IMR-90 (cell line): ENCODE measurements around the gene NAV2. TPM values are rescaled to one million over a fixed set of nuclear protein-coding genes. Genes with fewer than 3 reads are reported as not detected.

ENCODE experiments used
- ATAC-seq: fragments of 200-7000 bp; cut with Tn5 transposase; 2 replicates; pipeline ENCODE4 v1.9.1; 2020; ENCODE audit warnings: low read depth, mild to moderate bottlenecking, moderate library complexity
- BruUV-seq: library from RNA; stranded (reverse); fragments of 400-500 nt; replicated peaks from 2 replicates; lab custom pipeline; 2021; lab: Mats Ljungman, UMichigan
- CTCF ChIA-PET: fragments of 300-600 bp; formaldehyde crosslinking; extraction: SDS; loops from one replicate; lab custom pipeline; 2021; ENCODE audit warnings: antibody characterized with exemption; lab: Yijun Ruan, JAX
- POLR2A ChIA-PET: fragments of 300-600 bp; sonication (Branson Sonifier 250); formaldehyde crosslinking; loops from one replicate; lab custom pipeline; 2022; ENCODE audit warnings: antibody characterized with exemption; ENCODE audit not compliant: unreplicated experiment; lab: Charles Lee
- DNase-seq: peaks from one replicate; pipeline ENCODE4 v3.0.0; 2013
- H2AFZ ChIP-seq: replicated peaks from 2 replicates; pipeline ENCODE3; 2013; ENCODE audit warnings: low read length, mild to moderate bottlenecking; ENCODE audit not compliant: poor library complexity
- H2AK5ac ChIP-seq: 2 replicates; pipeline ENCODE4 v1.6.1; 2013; ENCODE audit warnings: low read depth, low read length, inconsistent platforms
- H2AK9ac ChIP-seq: replicated peaks from 2 replicates; pipeline ENCODE3; 2013; ENCODE audit warnings: mild to moderate bottlenecking, low read depth, low read length, moderate library complexity; ENCODE audit not compliant: poor library complexity
- H2BK120ac ChIP-seq: 2 replicates; pipeline ENCODE4 v1.6.1; 2013; ENCODE audit warnings: low read depth, low read length, inconsistent platforms
- H2BK15ac ChIP-seq: 3 replicates; pipeline ENCODE4 v1.6.1; 2013; ENCODE audit warnings: low read depth, low read length, inconsistent platforms
- H2BK20ac ChIP-seq: 2 replicates; pipeline ENCODE4 v1.6.1; 2013; ENCODE audit warnings: low read depth, mild to moderate bottlenecking, inconsistent platforms, low read length, moderate library complexity
- H2BK5ac ChIP-seq: 2 replicates; pipeline ENCODE4 v1.6.1; 2013; ENCODE audit warnings: mild to moderate bottlenecking, low read depth, low read length, inconsistent platforms; ENCODE audit not compliant: poor library complexity, severe bottlenecking
- H3K14ac ChIP-seq: replicated peaks from 2 replicates; pipeline ENCODE4 v1.6.1; 2013; ENCODE audit warnings: low read depth, low read length, inconsistent platforms
- H3K18ac ChIP-seq: 2 replicates; pipeline ENCODE4 v1.6.1; 2013; ENCODE audit warnings: low read depth, low read length, control low read depth
- H3K23ac ChIP-seq: 2 replicates; pipeline ENCODE4 v1.6.1; 2013; ENCODE audit warnings: low read depth, low read length, inconsistent platforms
- H3K27ac ChIP-seq: 2 replicates; pipeline ENCODE4 v1.5.1; 2013; ENCODE audit warnings: mild to moderate bottlenecking, control low read depth, low read length; ENCODE audit not compliant: insufficient read depth
- H3K27me3 ChIP-seq: 2 replicates; pipeline ENCODE4 v1.6.1; 2013; ENCODE audit warnings: low read length; ENCODE audit not compliant: control insufficient read depth, insufficient read depth
- H3K36me3 ChIP-seq: 2 replicates; pipeline ENCODE4 v1.6.1; 2013; ENCODE audit warnings: low read length, mixed read lengths; ENCODE audit not compliant: control insufficient read depth, insufficient read depth
- H3K4ac ChIP-seq: 2 replicates; pipeline ENCODE4 v1.6.1; 2013; ENCODE audit warnings: low read depth, low read length, inconsistent platforms
- H3K4me1 ChIP-seq: 2 replicates; pipeline ENCODE4 v1.6.1; 2013; ENCODE audit warnings: low read length, mixed read lengths; ENCODE audit not compliant: control insufficient read depth, insufficient read depth
- H3K4me2 ChIP-seq: 2 replicates; pipeline ENCODE4 v1.6.1; 2013; ENCODE audit warnings: low read depth, mild to moderate bottlenecking, control low read depth, low read length, moderate library complexity
- H3K4me3 ChIP-seq: 2 replicates; pipeline ENCODE4 v1.5.1; 2013; ENCODE audit warnings: low read depth, mild to moderate bottlenecking, control low read depth, low read length, moderate library complexity; ENCODE audit not compliant: insufficient read depth
- H3K56ac ChIP-seq: 2 replicates; pipeline ENCODE4 v1.6.1; 2013; ENCODE audit warnings: low read length, inconsistent platforms; ENCODE audit not compliant: insufficient read depth; ENCODE audit errors: extremely low read depth
- H3K79me1 ChIP-seq, 2 experiments: 2 replicates each; pipeline ENCODE4 v1.6.1; 2013; ENCODE audit warnings: low read length in 2 of 2, inconsistent platforms in 1 of 2, low read depth in 1 of 2
- H3K9ac ChIP-seq: 2 replicates; pipeline ENCODE4 v1.6.1; 2013; ENCODE audit warnings: low read depth, low read length, control low read depth
- H3K9me1 ChIP-seq: 2 replicates; pipeline ENCODE4 v1.6.1; 2013; ENCODE audit warnings: low read length, inconsistent platforms; ENCODE audit not compliant: insufficient read depth
- H3K9me3 ChIP-seq: 2 replicates; pipeline ENCODE4 v1.6.1; 2013; ENCODE audit warnings: low read length; ENCODE audit not compliant: control insufficient read depth, insufficient read depth
- H4K20me1 ChIP-seq: 2 replicates; pipeline ENCODE4 v1.6.1; 2013; ENCODE audit warnings: low read length, inconsistent platforms; ENCODE audit not compliant: insufficient read depth
- H4K5ac ChIP-seq: 2 replicates; pipeline ENCODE4 v1.6.1; 2013; ENCODE audit warnings: mild to moderate bottlenecking, low read depth, low read length, control low read depth
- H4K8ac ChIP-seq, 2 experiments: 2 replicates each; pipeline ENCODE4 v1.6.1; 2013; ENCODE audit warnings: low read depth in 2 of 2, low read length in 2 of 2, control low read depth in 1 of 2, inconsistent platforms in 1 of 2
- H4K91ac ChIP-seq: 2 replicates; pipeline ENCODE4 v1.6.1; 2013; ENCODE audit warnings: low read depth, low read length, inconsistent platforms; ENCODE audit not compliant: insufficient read depth
- MAFK ChIP-seq: IDR thresholded peaks from 2 replicates; pipeline ENCODE4 v1.6.1; 2012; ENCODE audit warnings: low read depth, low read length, improper control_type of control experiment
- WGBS, 2 experiments: methylation state at CpG; one replicate each; pipeline versions ENCODE4 v1.1.5 to v1.1.7; 2013; ENCODE audit warnings: missing lambda C conversion rate in 2 of 2; ENCODE audit not compliant: insufficient read length in 1 of 2; ENCODE audit errors: extremely low coverage in 2 of 2; 5-methylcytosine and 5-hydroxymethylcytosine counted together
- dilution Hi-C: fragments of 300-500 bp; cut with HindIII; formaldehyde crosslinking; loops from one replicate; pipeline ENCODE4 v1.14.3; 2018; ENCODE audit warnings: low sequenced_read_pairs; ENCODE audit not compliant: unreplicated experiment
- in situ Hi-C: fragments of 300-500 bp; cut with MboI; formaldehyde crosslinking; loops from 3 replicates; pipeline ENCODE4 v1.14.3; 2019; ENCODE audit warnings: low sequenced_read_pairs, inconsistent platforms, mixed read lengths
- intact Hi-C: fragments of 100-400 bp; cut with micrococcal nuclease; formaldehyde crosslinking; loops from 2 replicates; pipeline ENCODE4 v1.10.0; 2022
- polyA plus RNA-seq, 3 experiments: library from polyadenylated mRNA; depleted of rRNA; stranded (reverse); fragments of >200 nt; gene quantifications; 2 replicates each; pipeline ENCODE4 v1.2.3, GENCODE V29; 2012; ENCODE audit warnings: low replicate concordance in 1 of 3
- total RNA-seq: library from RNA; depleted of rRNA; stranded (reverse); fragments of >200 nt; gene quantifications from 2 replicates; pipeline ENCODE4 v1.2.3, GENCODE V29; 2012
- TF ChIP-seq, protein P1 (sequence below): conservative IDR thresholded peaks from 2 replicates; pipeline ENCODE4 v1.5.1; 2012; ENCODE audit warnings: mild to moderate bottlenecking, low read depth, low read length, improper control_type of control experiment

Gene NAV2
- total and polyA plus RNA-seq, 2 of the 4 experiments (the other 2 are of a cell fraction) = 4.5 to 12.6 TPM

DNA sequence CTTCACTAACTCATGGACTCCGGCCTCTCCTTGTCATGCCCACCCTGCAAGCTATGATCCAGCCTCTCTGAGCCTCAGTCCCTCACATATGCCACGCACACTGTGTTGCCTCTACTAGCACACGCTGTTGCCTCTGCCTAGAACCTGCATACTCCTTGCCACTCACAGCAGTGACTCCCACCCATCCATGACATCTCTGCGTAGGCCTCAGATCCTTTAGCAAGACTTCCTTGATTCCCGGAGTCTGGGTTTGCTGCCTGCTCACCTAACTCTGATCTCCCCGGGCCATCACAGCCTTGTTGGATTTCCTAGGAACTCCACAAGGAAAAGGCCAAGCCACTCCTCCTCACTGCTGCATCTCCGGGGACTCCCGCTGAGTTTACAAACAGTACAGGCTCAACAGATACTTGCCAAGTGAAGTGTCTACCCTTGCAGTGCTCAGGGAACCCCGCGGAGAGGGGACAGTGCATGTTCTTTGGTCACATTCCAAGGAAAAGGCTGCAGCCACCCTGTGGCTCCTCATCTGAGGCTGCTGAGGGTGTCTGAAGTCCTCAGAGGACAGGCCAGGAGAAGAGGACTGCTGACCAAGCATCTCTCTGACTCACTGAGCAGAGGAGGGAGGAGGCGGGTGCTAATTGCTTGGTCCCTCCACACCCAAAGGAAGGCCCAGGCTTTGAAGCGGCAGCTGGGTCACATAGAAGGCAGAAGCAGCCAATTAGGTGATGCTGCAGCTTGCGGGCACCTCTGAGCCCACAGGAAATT, 42.4 kb upstream of the NAV2 start:
- Histone ChIP-seq H3K4me2 (no peak overlapping the region), H2BK20ac (peak overlapping the region; percentile 59; the same call in 1 of the 2 replicates), H3K18ac (0 out of 2 replicates have a peak overlapping the region, but pooled peaks have one; percentile 11), H4K5ac (peak overlapping the region; percentile 50; the same call in 1 of the 2 replicates), H2BK120ac (peak overlapping the region; percentile 70; the same call in 1 of the 2 replicates), H3K9me1 (peaks cover 8% of the 10 kb centered on the region), H3K36me3 (no peaks in the 10 kb centered on the region), H3K4me1 (peaks cover 11% of the 10 kb centered on the region), H3K4me3 (no peak overlapping the region), H3K9ac (no peak overlapping the region), H4K91ac (peak overlapping the region; percentile 65), H2AFZ (peak overlapping the region; percentile 53), H3K14ac (peak overlapping the region; percentile 74; the same call in 1 of the 2 replicates), H3K9me3 (no peaks in the 10 kb centered on the region), H2AK9ac (no peak overlapping the region), H3K27ac (no peak overlapping the region), H4K8ac (peak overlapping the region in 1 of 2 experiments; percentile 51; a peak in 1 of 4 replicates), H2BK15ac (peak overlapping the region; percentile 19; the same call in 1 of the 3 replicates), H3K79me1 (no peaks in the 10 kb centered on the region), H3K23ac (no peak overlapping the region), H3K56ac (no peak overlapping the region), H3K27me3 (no peaks in the 10 kb centered on the region), H3K4ac (peak overlapping the region; percentile 66), H4K20me1 (no peaks in the 10 kb centered on the region), H2AK5ac (peak overlapping the region; percentile 71; the same call in 1 of the 2 replicates), H2BK5ac (no peak overlapping the region)
- TF ChIP-seq, protein P1, sequence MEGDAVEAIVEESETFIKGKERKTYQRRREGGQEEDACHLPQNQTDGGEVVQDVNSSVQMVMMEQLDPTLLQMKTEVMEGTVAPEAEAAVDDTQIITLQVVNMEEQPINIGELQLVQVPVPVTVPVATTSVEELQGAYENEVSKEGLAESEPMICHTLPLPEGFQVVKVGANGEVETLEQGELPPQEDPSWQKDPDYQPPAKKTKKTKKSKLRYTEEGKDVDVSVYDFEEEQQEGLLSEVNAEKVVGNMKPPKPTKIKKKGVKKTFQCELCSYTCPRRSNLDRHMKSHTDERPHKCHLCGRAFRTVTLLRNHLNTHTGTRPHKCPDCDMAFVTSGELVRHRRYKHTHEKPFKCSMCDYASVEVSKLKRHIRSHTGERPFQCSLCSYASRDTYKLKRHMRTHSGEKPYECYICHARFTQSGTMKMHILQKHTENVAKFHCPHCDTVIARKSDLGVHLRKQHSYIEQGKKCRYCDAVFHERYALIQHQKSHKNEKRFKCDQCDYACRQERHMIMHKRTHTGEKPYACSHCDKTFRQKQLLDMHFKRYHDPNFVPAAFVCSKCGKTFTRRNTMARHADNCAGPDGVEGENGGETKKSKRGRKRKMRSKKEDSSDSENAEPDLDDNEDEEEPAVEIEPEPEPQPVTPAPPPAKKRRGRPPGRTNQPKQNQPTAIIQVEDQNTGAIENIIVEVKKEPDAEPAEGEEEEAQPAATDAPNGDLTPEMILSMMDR = no peak
- peak; percentile 76 for TF ChIP-seq MAFK
- DNase-seq = peak; percentile 28
- ChIA-PET CTCF (interaction anchor here (1.2 kb wide), 1 partner anchor 72 kb away, joined by 3 read pairs; no protein-coding TSS in a partner anchor), POLR2A (no interaction called here)
- dilution Hi-C loops = no loop called here
- intact Hi-C loops = no loop called here
- in situ Hi-C loops = no loop called here
- ATAC-seq = peak; percentile 84
- no TSS peak for BruUV-seq
- 76% methylated on average over 4 of the region's 13 CpGs; no CpG with 5 or more reads in 1 of the 2 experiments for WGBS, 2 experiments
